Measurements from ENCODE around the gene WFIKKN2. TPM values are rescaled to one million over a fixed set of nuclear protein-coding genes. Genes with fewer than 3 reads are reported as not detected.
"Not testable (repeated sequence)": the region's sequence is repeated elsewhere in the genome, so short reads cannot be mapped to it uniquely, and the experiment has no call there.

Gene WFIKKN2
- total RNA-seq, 1 experiment from 2014 or later: not detected

DNA sequence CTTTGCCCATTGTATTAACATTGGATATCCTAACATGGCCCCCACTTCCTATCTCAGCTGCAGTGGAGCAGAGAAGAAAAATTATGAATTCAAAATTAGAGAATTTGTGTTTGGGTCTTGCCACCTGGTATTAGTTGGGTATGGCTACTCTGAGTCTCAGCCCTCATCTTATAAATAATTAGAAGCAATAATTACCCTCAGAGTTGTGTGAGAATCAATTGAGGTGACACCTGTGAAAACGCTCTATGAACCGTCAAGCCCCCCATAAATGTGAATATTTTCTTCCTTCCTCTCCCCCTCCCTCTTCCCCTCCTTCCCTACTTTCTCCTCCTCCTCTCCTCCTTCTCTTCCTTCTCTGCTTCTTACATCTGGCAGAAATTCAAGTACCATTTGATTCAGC is 39.7 kb downstream of the WFIKKN2 start:
- no peak for DNase-seq (ENCODE audit: low read depth)

DNA sequence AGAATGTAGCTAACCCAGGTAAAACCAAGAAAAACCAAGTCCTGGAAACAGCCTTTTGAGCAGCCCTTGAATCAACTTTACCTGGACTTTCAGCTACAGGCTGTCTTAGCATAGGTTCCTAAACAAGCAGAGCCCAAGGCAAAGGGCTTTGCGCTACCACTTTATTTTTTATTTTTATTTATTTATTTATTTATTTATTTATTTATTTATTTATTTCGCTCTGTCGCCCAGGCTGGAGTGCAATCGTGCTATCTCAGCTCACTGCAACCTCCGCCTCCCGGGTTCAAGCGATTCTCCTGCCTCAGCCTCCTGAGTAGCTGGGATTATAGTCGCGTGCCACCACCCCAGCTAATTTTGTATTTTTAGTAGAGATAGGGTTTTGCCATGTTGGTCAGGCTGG is 41.7 kb downstream of the WFIKKN2 start:
- DNase-seq (ENCODE audit: low read depth): not testable (repeated sequence)

DNA sequence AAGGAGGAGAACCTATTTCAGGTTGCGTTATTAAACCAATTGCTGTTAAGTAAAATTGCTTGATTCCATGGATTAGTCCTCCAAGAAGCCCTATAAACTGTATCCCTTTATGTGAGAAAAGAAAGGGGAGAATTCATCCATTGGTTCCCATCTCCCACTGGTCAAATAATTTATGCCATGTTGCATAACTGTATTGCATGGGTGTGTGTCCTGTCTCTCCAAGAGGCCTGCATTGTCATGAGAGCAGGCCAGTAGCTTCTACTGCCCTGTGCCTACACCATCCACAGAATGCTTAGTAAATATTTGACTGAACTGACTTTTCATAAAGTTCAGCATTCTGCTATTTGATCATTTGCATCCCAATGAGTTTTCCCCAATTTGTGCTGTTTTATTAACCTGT is 42.5 kb downstream of the WFIKKN2 start:
- DNase-seq (ENCODE audit: low read depth): no peak

DNA sequence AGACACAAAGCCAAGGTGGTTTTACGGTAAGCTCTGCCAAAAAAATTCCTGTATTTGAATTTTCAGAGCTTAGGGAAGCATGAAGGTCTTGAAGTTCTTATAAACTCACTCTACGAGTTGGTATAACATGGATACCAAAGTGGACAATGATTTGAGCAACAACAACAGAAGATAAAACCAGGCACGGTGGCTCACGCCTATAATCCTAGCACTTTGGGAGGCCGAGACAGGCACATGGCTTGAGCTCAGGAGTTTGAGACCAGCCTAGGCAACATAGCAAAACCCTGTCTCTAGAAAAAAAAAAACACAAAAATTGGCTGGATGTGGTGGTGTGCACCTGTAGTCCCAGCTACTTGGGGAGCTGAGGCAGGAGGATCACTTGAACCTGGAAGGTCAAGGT is 43.7 kb downstream of the WFIKKN2 start:
- DNase-seq (ENCODE audit: low read depth): no peak

DNA sequence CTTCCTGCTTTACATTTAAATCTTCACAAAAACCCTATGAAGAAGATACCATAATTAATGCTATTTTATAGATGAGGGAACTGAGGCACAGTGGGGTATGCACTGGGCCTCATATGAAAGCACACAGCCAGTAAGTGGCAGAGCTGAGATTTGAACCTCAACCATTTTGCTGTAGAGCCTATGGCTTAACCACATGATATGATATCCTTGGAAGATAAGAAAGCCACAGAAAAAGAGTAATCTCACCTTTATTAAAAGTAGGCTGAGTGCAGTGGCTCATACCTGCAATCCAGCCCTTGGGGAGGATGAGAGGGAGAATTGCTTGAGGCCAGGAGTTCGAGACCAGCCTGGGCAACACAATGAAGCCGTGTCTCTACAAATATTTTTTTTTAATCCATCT is 45.8 kb downstream of the WFIKKN2 start:
- no peak for DNase-seq (ENCODE audit: low read depth)

DNA sequence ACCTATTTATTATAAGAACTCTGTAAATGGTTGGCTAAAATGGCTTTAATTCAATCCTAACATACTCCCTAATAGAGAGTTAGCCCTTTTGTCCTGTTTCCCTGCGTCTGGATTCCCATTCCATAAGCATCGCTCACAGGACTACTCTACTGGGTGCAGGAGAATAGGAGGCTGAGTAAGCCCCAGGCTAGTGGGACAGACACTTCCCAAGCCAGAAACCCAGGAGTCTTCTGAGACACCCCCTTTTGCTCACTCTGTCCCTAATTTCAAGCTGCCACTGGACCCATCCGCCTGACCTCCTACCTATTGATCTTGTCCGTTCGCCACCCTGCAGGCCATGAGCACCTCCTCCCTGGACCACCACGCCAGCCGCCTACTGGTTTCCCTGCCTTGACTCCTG is 47.5 kb downstream of the WFIKKN2 start:
- DNase-seq (ENCODE audit: low read depth): peak; percentile 71

DNA sequence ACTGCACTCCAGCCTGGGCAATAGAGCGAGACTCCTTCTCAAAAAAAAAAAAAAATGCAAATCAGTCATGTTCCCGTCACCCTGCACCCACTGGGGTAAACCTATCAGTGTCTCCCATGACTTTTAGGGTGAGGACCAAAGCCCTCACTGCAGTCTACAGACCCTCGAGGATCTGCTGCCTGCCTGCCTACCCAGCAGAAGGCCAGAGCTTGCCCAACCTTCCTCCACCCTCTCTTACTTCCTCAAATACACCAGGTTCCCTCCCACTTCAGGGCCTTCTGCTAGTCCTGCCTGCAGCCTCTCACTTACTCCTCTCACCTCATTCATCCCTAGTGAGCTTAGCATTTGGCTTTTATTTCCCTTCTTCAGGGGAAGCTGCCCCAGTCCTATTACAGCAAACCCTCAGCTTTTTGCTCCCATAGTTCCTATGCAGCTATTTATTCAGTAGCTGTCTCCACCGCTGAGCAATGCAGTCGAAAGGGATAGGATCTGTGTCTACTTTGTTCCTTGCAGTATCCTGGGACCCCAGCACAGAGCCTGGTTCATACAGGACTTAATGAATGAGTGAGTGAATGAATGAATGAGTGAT is 48.6 kb downstream of the WFIKKN2 start:
- no peak for DNase-seq (ENCODE audit: low read depth)

DNA sequence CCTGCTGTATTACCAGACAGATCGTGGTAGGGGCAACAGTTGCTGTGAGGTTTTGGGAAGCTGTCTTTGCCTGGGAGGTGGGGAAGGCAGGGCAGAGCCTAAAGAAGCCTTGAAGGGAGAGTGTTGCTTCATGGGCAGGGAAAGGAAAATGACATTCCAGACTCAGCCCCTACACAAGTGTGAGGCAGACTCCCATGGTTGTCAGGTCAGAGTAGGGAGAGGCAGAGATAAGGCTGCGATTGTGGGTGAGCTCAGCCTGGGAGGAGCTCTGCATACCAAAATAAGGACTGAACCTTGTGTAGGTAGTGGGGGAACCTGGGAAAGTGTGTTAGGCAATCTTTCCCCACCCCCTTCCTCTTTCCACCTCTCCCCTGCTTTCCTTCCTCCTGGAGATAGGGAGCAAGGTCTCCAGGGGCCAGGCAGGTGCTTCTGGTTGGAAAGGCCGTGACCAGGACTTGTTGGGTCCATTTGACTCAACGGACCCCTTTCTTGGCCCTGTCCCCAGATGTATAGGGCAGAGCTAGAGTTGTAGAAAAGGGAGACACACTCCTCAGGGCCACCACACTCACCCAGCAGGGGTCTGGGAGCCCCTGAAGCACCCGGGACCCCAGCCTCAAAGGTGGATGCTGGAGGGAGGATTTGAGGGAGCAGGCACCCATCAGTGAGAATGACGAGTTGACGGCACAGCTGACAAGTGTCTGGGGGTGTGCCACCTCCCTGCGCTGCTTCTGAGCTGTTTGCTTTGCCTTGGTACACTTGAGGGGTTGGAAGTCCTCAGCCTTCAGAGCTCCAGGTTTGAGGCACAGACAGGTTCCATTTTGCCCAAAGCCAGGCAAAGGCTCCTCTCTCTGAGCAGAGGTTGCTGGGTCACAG is 49.3 kb downstream of the WFIKKN2 start:
- DNase-seq (ENCODE audit: low read depth): no peak

DNA sequence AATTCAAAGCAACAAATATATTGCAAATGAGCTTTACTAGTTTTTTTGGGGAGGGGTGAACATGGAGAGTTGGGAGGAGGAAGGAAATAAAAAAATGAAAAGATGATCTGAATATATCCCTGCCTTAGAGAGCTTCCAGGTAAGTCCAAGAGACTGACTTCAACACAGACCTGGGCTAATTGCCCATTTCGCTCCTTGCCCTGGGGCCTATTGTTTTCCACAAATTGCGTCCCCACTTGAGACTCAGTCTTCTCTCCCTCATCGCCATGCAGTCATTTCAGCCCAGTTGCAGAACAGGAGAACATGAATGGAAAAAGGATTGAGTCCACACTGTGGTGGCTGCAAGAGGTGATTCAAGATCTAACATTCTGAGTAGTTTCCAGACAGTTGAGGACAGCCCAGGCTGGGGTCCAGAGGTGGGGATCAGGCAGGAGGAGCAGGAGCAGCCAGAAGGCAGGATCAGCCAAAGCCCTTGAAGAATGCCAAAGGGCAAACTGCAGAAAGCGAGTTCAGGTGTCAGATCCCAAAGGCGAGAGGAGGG is 52.4 kb downstream of the WFIKKN2 start:
- no peak for DNase-seq (ENCODE audit: low read depth)

DNA sequence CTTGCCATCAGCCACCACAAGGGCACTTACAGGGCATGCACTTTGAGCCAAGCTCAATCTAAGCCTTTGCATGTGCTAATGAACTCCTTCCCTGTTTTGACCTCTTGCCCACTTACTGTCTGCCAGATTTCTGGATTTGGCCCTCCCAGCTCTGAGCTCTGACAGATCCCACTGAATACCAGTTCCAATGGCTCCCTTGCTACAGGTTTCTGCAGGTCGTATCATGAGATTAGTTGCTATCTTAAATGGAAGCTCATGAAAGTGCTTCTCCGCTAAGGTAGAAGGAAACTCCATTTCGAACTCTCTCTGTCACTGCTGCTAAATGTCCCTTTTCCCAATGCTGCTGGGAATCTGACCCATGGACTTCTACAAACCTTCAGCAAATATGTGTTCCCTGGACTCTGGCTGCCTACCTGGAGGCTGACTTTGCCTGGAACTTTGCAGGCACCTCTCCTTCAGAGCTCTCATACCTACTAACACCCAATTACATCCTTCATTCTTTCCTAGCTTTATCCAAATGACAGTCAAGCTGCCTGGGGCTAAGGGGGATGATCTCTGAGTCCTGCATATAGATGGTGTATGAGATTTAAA is 54.2 kb downstream of the WFIKKN2 start:
- DNase-seq (ENCODE audit: low read depth): no peak

DNA sequence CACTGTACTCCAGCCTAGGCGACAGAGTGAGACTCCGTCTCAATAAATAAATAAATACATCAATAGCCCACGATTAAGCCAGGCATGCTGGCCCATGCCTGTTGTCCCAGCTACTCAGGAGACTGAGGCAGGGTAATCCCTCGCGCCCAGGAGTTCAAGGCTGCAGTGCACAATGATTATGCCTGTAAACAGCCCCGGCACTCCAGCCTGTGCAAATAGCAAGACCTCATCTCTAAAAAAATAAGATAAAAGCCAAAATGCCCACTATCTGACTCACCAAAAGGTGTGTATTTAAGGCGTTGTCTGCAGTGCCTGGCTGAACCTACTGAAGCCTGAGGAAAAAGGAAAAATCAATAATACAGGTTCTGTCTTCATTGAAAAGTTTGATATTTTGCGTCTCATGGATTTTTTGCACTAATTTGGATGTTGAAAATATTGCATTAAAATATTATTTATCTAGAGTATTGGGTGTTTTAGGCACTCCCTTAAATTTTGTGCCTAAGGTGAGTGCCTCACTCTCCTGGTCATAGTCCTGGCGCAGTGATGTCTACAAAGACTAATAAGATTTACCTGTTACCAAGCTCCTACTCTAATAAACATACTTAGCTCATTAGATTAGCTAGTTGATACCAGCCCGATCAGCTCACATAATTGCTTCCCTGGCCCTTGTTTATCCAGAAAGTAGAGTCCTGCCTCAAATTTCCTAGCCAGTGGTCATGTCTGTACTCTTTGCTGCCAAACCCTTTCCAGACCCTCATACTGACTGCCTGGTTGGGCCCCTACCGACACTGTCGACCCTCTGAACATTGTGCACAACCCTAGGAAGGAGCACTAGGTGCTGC is 55.5 kb downstream of the WFIKKN2 start:
- DNase-seq (ENCODE audit: low read depth): no peak

DNA sequence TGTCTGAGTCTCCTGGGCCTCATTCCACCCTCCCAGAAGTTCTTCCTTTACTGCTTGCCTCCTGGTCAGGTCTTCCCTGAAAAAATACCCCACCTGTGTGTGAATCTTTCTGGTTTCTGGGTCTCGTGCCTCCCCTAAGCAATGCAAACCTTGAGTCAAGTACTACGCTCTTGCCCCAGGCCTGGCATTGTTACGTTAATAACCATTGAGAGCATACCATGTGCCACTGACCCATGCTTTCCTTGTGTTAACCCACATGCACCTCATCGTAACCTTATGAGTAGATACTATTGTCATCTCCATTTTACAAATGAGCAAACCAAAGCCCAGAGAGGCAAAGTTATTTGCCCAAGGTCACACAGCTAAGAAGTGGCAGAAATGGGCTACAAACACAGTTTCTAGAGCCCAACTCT is 56.2 kb downstream of the WFIKKN2 start:
- no peak for DNase-seq (ENCODE audit: low read depth)

Other genes with a start within 250 kb of the WFIKKN2 start
- gene ABCC3, start 200.7 kb upstream of the WFIKKN2 start, total RNA-seq (2014; rRNA removed; shearing (Covaris generic)): 9.3 and 13.3 TPM in 2 replicates
- gene ANKRD40, start 127.7 kb upstream of the WFIKKN2 start, total RNA-seq (2014; rRNA removed; shearing (Covaris generic)): 28.8 and 41.2 TPM in 2 replicates
- gene LUC7L3, start 116.0 kb upstream of the WFIKKN2 start, total RNA-seq (2014; rRNA removed; shearing (Covaris generic)): 8.0 and 24.0 TPM in 2 replicates
- gene ANKRD40CL, start 68.1 kb upstream of the WFIKKN2 start, total RNA-seq (2014; rRNA removed; shearing (Covaris generic)): not detected in 2 replicates
- 9.9 and 19.9 TPM in 2 replicates for gene TOB1, start 30.8 kb downstream of the WFIKKN2 start, total RNA-seq (2014; rRNA removed; shearing (Covaris generic))